GM21360 (cell line): ENCODE results near the gene HNRNPA0.
"Not testable (repeated sequence)": the region's sequence is repeated elsewhere in the genome, so short reads cannot be mapped to it uniquely, and the experiment has no call there.

Experiments used
- ATAC-seq: cut with Tn5 transposase; IDR thresholded peaks from one replicate; pipeline ENCODE4 v1.9.1; 2021; ENCODE audit warnings: mild to moderate bottlenecking, moderate library complexity; ENCODE audit not compliant: unreplicated experiment

HNRNPA0 gene

GRCh38 chr5:137754188-137754960, at the start of gene HNRNPA0:
Gene HNRNPA0 (minus strand): TSS chr5:137754363. CDS start chr5:137754066, 297 bp downstream.
- ATAC-seq = peak; percentile 76

- no peak for ATAC-seq
These were observed 48.4 kb upstream of the HNRNPA0 start for GRCh38 chr5:137802282-137803210.

GRCh38 chr5:137800700-137801411, 46.7 kb upstream of the HNRNPA0 start:
- no peak for ATAC-seq

- no peak for ATAC-seq
These were observed 42.1 kb upstream of the HNRNPA0 start for GRCh38 chr5:137796279-137796678.

GRCh38 chr5:137794863-137795262, 40.7 kb upstream of the HNRNPA0 start:
- ATAC-seq = no peak

DNA sequence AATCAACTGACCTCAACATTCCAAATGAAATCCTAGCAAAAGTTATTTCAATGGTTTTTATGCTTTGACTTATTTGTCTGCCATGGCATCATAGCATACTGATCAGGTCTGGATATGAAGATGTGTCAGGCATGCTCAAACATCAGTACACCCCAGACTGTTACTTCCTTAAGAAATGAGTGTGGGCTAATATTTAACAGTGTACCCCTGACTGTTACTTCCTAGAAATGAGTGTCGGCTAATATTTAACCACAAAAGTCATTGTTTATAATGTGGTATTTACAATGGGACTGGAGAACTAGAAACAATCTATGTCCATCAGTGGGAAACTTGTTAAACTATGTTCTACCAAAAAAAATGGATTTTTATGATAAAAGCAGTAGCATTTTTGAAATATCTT, 38.1 kb upstream of the HNRNPA0 start:
- ATAC-seq = no peak

DNA sequence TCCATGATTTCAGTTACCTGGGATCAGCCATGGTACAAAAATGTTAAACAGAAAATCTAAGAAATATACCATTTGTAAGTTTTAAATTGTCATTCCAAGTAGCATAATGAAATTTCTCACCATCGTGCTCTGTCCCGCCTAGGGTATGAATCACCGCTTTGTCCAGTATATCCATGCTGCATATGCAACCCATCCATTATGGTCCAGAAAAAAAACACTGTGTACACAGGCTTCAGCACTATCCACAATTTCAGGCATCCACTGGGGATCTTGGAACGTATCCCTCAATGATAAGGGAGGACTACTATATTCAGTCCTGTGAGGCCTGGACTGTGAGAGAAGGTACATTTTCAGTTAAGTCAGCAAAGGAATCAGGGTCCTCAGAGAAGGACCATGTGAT, 37.6 kb upstream of the HNRNPA0 start:
- no peak for ATAC-seq

- ATAC-seq = no peak
These were observed 37.2 kb upstream of the HNRNPA0 start for GRCh38 chr5:137791387-137791786.

- ATAC-seq = not testable (repeated sequence)
These were observed 34.4 kb upstream of the HNRNPA0 start for GRCh38 chr5:137788560-137788959.

- ATAC-seq = no peak
These were observed 28.9 kb upstream of the HNRNPA0 start for GRCh38 chr5:137782984-137783536.

- no peak for ATAC-seq
These were observed 27.9 kb upstream of the HNRNPA0 start for GRCh38 chr5:137782055-137782454.

GRCh38 chr5:137778772-137779564, 24.8 kb upstream of the HNRNPA0 start:
- ATAC-seq = no peak

GRCh38 chr5:137767937-137768336, 13.8 kb upstream of the HNRNPA0 start:
- ATAC-seq = not testable (repeated sequence)

DNA sequence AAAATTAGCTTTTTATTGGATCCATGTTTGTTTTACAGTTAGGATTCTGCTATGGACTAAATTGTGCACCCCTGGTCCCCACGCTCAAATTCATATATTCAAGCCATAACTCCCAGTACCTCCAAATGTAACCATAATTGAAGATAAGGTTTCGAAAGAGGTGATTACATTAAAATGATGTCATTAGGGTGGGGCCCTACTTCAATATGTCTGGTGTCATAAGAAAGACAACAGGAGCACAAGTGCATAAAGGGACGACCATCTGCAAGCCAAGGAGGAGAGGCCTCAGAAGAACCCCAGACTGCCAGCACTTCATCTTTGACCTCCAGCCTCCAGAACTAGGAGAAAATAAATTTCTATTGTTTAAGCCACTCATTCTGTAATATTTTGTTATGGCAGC, 7.4 kb upstream of the HNRNPA0 start:
- no peak for ATAC-seq

DNA sequence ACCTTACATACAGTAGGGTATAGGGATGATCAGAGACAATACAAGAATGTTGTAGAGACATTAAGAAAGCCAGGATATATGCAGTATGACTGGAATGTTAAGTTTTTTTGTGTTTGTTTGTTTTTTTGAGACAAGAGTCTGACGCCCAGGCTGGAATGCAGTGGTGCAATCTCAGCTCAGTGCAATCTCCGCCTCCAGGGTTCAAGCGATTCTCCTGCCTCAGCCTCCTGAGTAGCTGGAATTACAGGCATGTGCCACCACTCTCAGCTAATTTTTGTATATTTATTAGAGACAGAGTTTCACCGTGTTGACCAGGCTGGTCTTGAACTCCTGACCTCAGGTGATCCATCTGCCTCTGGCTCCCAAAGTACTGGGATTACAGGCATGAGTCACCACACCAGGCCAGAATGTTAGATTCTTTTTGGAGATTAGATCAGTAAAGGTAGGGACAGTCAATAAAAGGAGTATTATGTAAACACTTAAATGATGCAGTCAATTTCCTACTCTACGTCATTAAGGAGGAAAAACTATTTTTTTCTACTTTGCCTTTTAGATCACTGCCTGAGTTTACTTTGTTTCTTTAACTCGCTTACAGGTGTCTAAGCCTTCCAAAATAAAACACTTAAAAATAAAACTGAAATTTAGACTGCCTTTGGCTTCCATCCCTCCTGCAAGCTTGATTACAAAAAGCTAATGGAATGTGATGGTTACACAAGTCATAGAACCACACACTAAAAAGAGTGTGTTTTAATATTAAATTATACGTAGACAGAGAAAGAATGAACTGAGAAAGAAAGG, 6.8 kb upstream of the HNRNPA0 start:
- no peak for ATAC-seq

- ATAC-seq = no peak
These were observed 6.1 kb upstream of the HNRNPA0 start for GRCh38 chr5:137760294-137760693.

DNA sequence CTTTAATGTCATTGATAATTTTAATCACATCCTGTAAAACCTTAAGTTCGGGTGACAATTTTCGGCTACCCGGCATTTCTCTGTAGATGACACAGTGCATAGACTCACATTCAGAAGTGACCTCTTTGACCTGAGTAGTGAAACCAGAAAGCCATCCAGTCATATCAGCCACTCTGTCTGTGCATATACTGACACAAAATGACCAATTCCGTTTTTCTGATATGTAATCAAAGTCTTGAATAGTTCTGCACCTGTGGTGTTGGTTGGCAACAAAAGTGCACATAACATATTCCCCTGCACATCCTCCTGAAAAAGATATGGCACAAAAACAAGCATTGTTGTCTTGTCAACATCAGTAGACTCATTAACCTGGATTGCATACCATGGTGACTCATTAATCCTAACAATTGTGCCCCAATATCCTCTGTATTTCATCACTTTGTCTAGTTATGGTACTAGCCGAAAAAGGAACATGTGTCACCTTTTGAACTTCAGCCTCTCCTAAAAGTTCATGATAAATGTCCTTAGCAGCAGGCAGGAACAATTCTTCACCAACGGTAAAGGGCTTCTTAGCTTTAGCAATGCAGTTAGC, 4.6 kb upstream of the HNRNPA0 start:
- ATAC-seq = no peak

GRCh38 chr5:137758121-137758520, 4.0 kb upstream of the HNRNPA0 start:
- ATAC-seq = no peak

- ATAC-seq = no peak
These were observed 3.5 kb upstream of the HNRNPA0 start for GRCh38 chr5:137757634-137758033.
